Activated T-helper 2 cell treated with anti-CD3 and anti-CD28 coated beads, Interferon-gamma antibody, Interleukin-2, Interleukin-4, amounts not matched to agents 10 μg/mL and 5 μg/mL and 100 μg/mL, durations not matched to agents 14 hours and 24 hours and 36 hours (primary cell): ENCODE measurements around the gene FCGR2B. TPM values are rescaled to one million over a fixed set of nuclear protein-coding genes. Genes with fewer than 3 reads are reported as not detected.
A peak's percentile ranks its signal among the peaks of the same experiment; 100 is the strongest.
"Not testable (repeated sequence)": the region's sequence is repeated elsewhere in the genome, so short reads cannot be mapped to it uniquely, and the experiment has no call there.

ENCODE experiments used
- DNase-seq: peaks from one replicate; pipeline ENCODE4 v3.0.0; 2021; ENCODE audit warnings: low spot score
- H3K27ac Mint-ChIP-seq: one replicate; pipeline ENCODE4 v1.8.0; 2021; ENCODE audit warnings: mixed read lengths
- H3K27me3 Mint-ChIP-seq: one replicate; pipeline ENCODE4 v1.8.0; 2021; ENCODE audit warnings: low read depth, mixed read lengths
- H3K36me3 Mint-ChIP-seq: one replicate; pipeline ENCODE4 v1.8.0; 2021; ENCODE audit warnings: low read depth, mixed read lengths
- H3K4me1 Mint-ChIP-seq: one replicate; pipeline ENCODE4 v1.8.0; 2021; ENCODE audit warnings: low read depth, mixed read lengths
- H3K4me3 Mint-ChIP-seq: one replicate; pipeline ENCODE4 v1.8.0; 2021; ENCODE audit warnings: low read depth, mild to moderate bottlenecking, moderate library complexity, mixed read lengths
- H3K9me3 Mint-ChIP-seq: one replicate; pipeline ENCODE4 v1.8.0; 2021; ENCODE audit warnings: mixed read lengths
- intact Hi-C: fragments of 100-400 bp; cut with micrococcal nuclease; formaldehyde crosslinking; loops from one replicate; pipeline ENCODE4 v1.15.1; 2023
- total RNA-seq: library from RNA; stranded (reverse); gene quantifications from 2 replicates; pipeline ENCODE4 v1.2.3, GENCODE V29; 2022

FCGR2B gene
- total RNA-seq, 1 donor from 2014 or later = not detected

DNA sequence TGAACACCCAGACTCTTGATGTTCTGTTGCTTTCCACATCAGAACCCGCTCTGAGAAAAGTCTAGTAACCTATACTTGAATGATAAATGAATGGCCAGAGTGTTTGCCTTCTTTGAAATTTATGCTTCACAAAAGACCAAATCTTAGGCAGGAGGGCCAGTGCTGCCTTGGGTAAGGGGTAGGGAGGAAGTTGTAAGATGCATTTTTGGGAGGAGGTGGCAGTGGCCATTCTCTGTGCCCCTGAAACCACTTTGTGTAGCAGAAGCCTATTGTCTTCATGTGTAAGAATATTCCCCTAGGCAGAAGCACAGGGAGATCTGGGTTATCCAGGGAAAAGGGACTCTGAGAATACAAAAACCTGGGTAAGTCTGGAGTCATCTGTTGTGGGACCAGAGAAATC is 626 bp downstream of the FCGR2B start:
- intact Hi-C loops, H3K4me3 Mint-ChIP-seq, H3K4me1 Mint-ChIP-seq, H3K27ac Mint-ChIP-seq, H3K36me3 Mint-ChIP-seq, H3K27me3 Mint-ChIP-seq, H3K9me3 Mint-ChIP-seq, DNase-seq: not testable (repeated sequence)

DNA sequence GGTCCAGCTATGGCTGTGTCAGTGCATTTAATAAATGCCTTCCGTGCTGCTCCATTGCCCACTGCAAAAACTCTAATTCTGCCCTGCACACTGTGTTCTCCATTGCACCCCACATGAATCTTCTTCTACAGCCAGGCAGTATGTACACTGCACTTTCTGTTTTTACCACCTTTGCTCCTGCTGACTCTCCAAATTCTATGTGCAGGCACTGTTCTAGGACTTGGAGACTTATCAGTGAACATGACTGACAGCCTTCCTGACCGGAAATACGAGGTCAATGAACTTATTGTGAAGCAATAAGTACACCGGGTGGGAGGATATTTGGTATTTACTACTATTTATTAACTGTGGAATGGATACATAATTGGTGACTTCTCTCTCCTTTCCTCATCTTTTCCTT is 1.7 kb downstream of the FCGR2B start:
- H3K4me3 Mint-ChIP-seq, H3K36me3 Mint-ChIP-seq, intact Hi-C loops, H3K4me1 Mint-ChIP-seq, DNase-seq, H3K27ac Mint-ChIP-seq, H3K27me3 Mint-ChIP-seq, H3K9me3 Mint-ChIP-seq: not testable (repeated sequence)

DNA sequence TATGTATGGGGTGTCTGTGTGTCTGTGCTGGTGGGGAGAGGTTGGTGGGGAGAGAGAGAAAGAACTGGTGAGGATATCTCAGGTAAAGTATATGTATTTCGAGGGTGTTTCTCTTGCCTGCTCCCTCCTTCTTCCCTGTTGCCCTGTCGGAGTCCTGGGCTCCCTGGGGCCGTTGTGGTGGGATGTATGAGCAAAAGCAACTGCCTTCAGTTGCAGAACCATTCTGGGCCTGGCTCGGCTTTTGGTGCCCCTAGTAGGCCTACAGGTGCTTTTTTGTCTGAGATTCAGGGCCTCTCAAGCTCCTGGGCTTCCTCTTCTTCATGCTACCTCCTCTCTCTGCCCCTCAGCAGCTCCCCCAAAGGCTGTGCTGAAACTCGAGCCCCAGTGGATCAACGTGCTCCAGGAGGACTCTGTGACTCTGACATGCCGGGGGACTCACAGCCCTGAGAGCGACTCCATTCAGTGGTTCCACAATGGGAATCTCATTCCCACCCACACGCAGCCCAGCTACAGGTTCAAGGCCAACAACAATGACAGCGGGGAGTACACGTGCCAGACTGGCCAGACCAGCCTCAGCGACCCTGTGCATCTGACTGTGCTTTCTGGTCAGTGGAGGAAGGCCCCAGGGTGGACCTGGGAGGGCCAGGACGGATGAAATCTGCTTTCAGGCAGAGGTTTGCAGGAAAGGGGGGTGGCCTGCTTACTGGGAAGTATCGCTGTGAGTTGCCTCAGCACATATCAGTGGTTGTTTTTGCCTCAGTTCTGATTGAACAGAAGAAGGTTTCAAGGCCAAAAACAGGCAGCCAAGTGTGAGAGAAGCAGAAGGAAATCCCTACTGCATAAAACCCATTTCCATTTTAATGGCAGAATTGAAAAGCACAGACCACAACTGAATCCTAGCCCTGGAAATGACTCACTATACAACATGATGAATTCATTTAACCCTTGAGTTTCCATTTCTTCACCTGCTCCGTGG is 8.4 kb downstream of the FCGR2B start:
- H3K4me1 Mint-ChIP-seq, H3K4me3 Mint-ChIP-seq, DNase-seq, H3K36me3 Mint-ChIP-seq, intact Hi-C loops, H3K9me3 Mint-ChIP-seq, H3K27me3 Mint-ChIP-seq: not testable (repeated sequence)
- H3K27ac Mint-ChIP-seq = peak overlapping the region; percentile 16

DNA sequence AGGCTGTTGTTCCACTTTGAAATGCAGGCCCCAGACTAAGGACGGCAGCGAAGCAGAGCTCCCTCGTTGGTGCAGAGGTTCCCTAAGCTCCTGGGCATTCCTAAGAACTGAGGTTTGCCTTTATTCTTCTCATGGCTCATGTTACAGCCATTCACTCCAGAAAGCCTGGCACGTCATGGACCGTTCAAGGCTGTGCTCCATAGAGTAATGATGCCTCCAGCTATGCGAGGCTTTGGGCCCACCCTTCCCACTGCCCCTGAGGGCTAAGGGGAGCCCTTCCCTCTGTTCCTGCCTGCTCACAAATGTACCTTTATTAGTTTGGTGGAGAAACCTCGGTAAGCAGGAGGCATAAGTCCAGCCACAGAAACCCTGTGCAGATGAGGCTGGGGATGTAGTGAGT is 10.5 kb downstream of the FCGR2B start:
- H3K36me3 Mint-ChIP-seq, H3K4me1 Mint-ChIP-seq, H3K27me3 Mint-ChIP-seq, intact Hi-C loops, H3K4me3 Mint-ChIP-seq, DNase-seq, H3K9me3 Mint-ChIP-seq, H3K27ac Mint-ChIP-seq: not testable (repeated sequence)

DNA sequence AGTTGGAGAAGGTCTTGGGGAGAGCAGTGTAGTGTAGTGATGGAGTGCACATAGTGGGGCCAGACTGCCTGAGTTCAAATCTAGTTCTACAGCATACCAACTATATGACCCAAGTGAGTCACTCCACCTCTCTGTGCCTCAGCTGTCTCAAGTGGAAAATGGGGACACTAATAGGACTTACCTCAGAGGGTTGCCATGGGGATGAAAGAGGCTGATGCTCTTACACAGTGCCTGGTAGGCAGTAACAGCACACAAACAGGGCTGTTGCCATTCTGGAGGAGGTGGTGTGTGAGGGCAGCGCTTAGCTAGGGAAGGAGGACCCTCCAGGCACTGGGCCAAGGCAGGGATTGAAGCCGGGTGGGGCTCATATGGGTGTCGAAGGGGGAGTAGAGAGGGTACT is 11.5 kb downstream of the FCGR2B start:
- H3K4me3 Mint-ChIP-seq, H3K4me1 Mint-ChIP-seq, H3K27ac Mint-ChIP-seq, H3K9me3 Mint-ChIP-seq, DNase-seq, H3K36me3 Mint-ChIP-seq, H3K27me3 Mint-ChIP-seq, intact Hi-C loops: not testable (repeated sequence)

DNA sequence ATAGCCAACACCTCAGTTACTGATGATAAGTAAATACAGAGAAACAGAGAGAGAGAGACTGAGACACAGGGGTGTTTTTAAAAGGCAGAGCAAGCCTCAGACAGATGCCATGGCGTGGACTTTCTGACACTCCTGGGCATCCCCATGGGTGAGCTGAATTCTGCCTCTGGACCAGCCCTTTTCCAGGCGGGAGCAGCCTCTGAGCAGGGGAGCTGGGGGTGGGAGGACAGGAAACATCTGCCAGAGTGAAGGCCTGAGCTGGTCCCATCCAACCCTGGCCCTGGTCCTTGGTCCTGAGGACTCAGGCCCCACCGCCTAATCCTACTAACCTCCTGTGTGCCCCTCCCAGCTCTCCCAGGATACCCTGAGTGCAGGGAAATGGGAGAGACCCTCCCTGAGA is 12.0 kb downstream of the FCGR2B start:
- H3K9me3 Mint-ChIP-seq, H3K27ac Mint-ChIP-seq, DNase-seq, intact Hi-C loops, H3K27me3 Mint-ChIP-seq, H3K36me3 Mint-ChIP-seq, H3K4me3 Mint-ChIP-seq, H3K4me1 Mint-ChIP-seq: not testable (repeated sequence)

DNA sequence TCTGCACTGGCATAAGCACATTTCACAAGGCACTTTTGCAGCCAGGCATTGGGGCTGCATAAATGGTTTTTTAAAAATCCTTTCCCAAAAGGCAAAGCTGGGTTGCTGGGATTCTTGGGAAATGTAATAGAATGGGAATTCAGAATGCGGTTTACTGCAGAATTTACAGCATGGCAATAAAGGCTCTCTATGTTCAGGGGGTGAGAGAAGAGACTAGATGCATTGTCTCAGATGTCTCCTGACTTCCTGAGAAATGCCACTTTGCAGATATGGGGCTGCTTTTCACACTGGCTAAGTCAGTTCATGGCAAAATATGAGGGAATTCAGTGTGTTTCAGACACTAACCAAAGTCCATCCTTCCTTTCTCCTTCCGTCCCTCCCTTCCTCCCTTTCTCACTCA is 13.5 kb downstream of the FCGR2B start:
- Mint-ChIP-seq H3K4me3 (no peak overlapping the region), H3K36me3 (no peaks in the 10 kb centered on the region), H3K27ac (no peak overlapping the region), H3K9me3 (no peaks in the 10 kb centered on the region), H3K4me1 (peaks cover 6% of the 10 kb centered on the region), H3K27me3 (peaks cover 8% of the 10 kb centered on the region)
- intact Hi-C loops = no loop called here
- DNase-seq = no peak

DNA sequence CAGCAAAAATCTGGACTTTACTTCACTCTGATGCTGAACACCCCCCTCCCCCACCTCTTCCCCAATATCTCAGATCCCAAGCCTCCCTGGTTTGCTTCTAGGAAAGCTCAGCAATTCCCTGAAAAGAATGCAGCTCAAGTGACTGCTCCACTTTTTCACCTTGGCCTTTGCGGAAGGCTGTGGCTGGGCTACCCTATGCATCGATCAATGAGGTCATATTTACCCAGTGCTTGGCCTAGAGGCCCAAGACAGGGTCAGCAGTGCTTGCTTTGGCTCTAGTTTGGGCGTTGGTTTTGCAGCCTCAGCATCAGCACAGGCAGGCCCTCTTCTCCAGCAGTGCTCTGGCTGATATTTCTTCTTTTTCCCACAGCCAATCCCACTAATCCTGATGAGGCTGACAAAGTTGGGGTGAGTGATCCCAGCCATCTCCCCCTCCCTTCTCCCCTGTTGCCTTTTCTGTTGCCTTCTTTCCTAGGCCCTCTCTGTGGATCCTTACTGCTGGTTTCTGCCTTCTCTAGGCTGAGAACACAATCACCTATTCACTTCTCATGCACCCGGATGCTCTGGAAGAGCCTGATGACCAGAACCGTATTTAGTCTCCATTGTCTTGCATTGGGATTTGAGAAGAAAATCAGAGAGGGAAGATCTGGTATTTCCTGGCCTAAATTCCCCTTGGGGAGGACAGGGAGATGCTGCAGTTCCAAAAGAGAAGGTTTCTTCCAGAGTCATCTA is 14.2 kb downstream of the FCGR2B start:
- Mint-ChIP-seq H3K4me3 (no peak overlapping the region), H3K27me3 (peaks cover 14% of the 10 kb centered on the region), H3K9me3 (no peaks in the 10 kb centered on the region), H3K36me3 (no peaks in the 10 kb centered on the region), H3K27ac (no peak overlapping the region), H3K4me1 (peaks cover 4% of the 10 kb centered on the region)
- intact Hi-C loops = no loop called here
- no peak for DNase-seq

DNA sequence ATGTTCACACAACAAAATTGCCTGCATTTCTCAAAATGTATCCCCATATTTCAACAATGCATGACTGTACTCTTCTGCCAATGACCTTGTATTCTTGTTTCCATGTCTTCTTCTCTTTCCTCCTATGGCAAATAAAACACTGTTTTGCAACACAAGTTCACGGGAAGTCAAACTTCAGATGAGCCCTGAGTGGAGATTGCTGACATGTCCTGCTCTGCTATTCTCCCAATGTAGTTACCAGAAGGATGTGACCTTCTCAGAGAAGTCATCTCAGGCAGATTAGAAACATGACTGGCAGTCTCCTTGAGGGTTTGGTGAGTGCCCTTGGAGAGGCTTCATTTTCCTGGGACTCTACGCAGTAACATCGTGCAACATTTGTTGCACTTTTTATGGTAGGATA is 15.6 kb downstream of the FCGR2B start:
- DNase-seq = no peak
- Mint-ChIP-seq H3K4me1 (peaks cover 4% of the 10 kb centered on the region), H3K4me3 (no peak overlapping the region), H3K27me3 (peaks cover 26% of the 10 kb centered on the region), H3K36me3 (no peaks in the 10 kb centered on the region), H3K27ac (no peak overlapping the region), H3K9me3 (no peaks in the 10 kb centered on the region)
- intact Hi-C loops = no loop called here

DNA sequence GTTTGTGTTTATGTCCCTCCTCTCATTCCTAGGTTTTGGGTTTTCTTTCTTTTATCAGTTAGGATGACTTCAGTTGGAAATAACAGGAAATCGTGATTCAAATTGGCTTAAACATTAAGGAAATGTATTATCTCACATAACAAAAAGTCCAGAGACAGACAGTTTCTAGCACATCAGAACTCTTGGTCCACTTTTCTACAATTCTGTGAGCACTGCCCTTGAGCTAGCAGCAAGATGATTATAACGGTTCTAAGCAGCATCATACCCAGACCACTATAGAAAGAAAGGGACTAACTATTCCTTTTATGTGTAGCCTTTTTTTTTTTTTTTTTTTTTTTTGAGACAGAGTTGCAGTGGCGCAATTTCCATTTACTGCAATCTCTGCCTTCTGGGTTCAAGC is 18.9 kb downstream of the FCGR2B start:
- no peak overlapping the region for H3K4me3 Mint-ChIP-seq
- H3K27me3 Mint-ChIP-seq = peaks cover 49% of the 10 kb centered on the region
- H3K27ac Mint-ChIP-seq = no peak overlapping the region
- DNase-seq = no peak
- no peaks in the 10 kb centered on the region for H3K4me1 Mint-ChIP-seq
- intact Hi-C loops = no loop called here
- H3K36me3 Mint-ChIP-seq = no peaks in the 10 kb centered on the region
- no peaks in the 10 kb centered on the region for H3K9me3 Mint-ChIP-seq

DNA sequence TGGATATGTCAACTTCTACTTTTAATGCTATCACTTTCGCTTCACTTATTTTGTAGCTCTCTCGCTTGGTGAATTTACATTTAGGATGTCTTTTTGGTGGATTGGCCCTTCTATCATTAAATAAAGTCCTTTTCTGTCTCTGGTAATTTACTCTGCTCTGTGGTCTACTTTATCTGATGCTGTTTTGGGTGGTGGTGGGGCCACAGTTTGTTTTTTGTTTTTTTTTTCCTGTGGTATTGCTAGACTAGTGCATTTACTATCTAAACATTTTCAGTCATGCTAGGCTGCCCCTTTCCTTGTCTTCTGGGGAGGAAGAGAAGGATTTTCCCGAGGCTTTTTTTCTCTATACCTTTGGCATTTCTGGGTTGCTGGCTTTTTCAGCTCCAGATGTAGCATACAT is 26.0 kb downstream of the FCGR2B start:
- no peak overlapping the region for H3K27ac Mint-ChIP-seq
- no peaks in the 10 kb centered on the region for H3K36me3 Mint-ChIP-seq
- peaks cover 3% of the 10 kb centered on the region for H3K4me1 Mint-ChIP-seq
- no peak for DNase-seq
- H3K27me3 Mint-ChIP-seq = peaks cover 42% of the 10 kb centered on the region
- intact Hi-C loops = no loop called here
- H3K4me3 Mint-ChIP-seq = no peak overlapping the region
- no peaks in the 10 kb centered on the region for H3K9me3 Mint-ChIP-seq

DNA sequence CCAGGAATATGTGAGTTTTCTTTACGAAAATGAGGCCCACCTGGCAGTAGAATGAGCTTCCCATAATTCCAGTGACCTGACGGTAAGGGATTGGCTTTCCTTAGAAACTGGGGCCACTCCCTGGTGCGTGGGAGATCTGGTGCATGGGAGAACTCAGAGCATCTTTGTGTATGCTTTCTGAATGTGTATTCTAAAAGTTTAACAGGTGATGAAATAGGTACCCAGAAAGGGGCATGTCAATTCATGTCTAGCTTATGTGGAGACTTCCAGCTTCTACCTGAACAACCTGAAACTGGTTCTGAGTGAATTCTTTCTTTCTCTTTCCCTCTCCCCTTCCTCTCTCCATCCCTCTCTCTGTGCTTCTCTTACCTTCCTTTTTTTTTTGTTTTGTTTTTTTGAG is 28.9 kb downstream of the FCGR2B start:
- Mint-ChIP-seq H3K27ac (no peak overlapping the region), H3K27me3 (peaks cover 48% of the 10 kb centered on the region), H3K36me3 (no peaks in the 10 kb centered on the region), H3K4me1 (peaks cover 3% of the 10 kb centered on the region), H3K9me3 (peaks cover 6% of the 10 kb centered on the region), H3K4me3 (no peak overlapping the region)
- intact Hi-C loops = no loop called here
- no peak for DNase-seq

DNA sequence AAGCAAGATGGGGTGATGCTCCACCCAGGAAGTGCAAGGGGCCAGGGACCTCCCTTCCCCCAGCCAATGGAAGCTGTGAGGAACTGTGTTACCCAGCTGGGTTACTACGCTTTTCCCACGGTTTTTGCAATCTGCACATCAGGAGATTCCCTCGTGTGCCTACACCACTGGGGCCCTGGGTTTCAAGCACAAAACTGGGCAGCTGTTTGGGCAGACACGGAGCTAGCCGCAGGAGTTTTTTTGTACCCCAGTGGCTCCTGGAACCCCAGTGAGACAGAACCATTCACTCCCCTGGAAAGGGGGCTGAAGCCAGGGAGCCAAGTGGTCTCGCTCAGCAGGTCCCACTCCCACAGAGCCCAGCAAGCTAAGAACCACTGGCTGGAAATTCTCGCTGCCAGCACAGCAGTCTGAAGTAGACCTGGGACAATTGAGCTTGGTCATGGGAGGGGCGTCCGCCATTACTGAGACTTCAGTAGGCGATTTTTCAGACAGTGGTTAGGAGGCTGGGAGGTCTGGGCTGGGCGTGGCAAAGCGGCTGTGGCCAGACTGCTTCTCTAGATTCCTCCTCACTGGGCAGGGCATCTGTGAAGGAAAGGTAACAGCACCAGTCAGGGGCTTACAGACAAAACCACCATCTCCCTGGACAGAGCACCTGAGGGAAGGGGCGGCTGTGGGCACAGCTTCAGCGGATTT is 30.2 kb downstream of the FCGR2B start:
- H3K27ac Mint-ChIP-seq, H3K9me3 Mint-ChIP-seq, DNase-seq, H3K4me1 Mint-ChIP-seq, H3K36me3 Mint-ChIP-seq, H3K4me3 Mint-ChIP-seq, intact Hi-C loops: not testable (repeated sequence)
- H3K27me3 Mint-ChIP-seq = peaks cover 55% of the 10 kb centered on the region
